ENCODE results near the gene TM9SF2. TPM values are rescaled to one million over a fixed set of nuclear protein-coding genes. Genes with fewer than 3 reads are reported as not detected.

The TM9SF2 gene
- total and polyA plus RNA-seq, 9 of the 15 experiments (the other 6 are each of a cell fraction or from before 2014, with no cell fraction given), result 23.3 to 83.2 (median 55.1) TPM

DNA sequence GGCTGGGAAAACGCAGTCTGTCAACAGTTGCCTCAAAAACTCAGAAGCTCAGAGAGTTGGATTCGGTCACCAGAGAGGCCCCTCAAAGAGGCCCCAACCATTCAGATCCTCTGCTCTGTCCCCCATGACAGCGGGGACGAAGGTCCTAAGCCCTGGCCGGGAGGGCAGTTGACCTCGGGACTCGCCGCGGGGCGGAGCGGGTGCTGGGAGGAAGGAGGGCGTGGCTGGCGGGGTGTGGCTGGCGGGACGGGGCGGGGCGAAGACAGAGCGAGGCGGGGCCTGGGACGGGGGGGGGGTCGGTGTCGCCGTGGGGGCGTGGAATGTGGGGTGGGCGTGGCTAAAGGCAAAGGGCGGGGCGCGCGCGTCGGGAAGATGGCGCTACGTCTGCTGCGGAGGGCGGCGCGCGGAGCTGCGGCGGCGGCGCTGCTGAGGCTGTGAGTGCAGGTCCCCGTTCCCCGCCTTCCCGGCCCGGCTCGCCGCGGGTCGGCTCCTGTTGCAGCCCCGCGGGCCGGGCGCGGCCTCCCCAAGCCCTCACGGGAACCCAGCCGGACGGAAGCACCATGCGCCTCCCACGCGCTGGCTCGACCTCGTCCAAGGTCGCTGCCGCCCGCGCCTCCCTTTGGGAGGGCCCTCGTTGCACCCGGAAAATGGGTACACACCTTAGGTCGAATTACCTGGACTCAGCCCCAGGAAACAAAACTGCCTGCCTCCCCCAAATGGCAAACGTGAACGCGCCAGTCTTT lies 105.2 kb downstream of the TM9SF2 start, which contains the start of gene CLYBL:
TSS of gene CLYBL (plus strand) at position 367 of the 743 bp plus-strand sequence.
- no TSS peak for BruUV-seq (replicated peaks)
- peak; percentile 6 for FAIRE-seq
- under 1% methylated on average over 23 of the region's 73 CpGs for WGBS (ENCODE audit: insufficient coverage, low coverage, missing lambda C conversion rate)
- TF ChIP-seq GTF2F1 (IDR thresholded peaks at IDR 0.05; ENCODE audit: low read depth, low read length) (no peak), NFE2L1 (tag; IDR thresholded peaks at IDR 0.05; ENCODE audit: borderline replicate concordance, low read depth) (no peak), NRF1 (conservative IDR thresholded peaks at IDR 0.05 in 1 of 2, IDR thresholded peaks at IDR 0.05 in 1 of 2) (peak in 1 of 2 experiments; percentile 40; a peak in 2 of 4 replicates), ZKSCAN8 (CRISPR knock-in tag; IDR thresholded peaks at IDR 0.05) (no peak), ZNF274 (IDR thresholded peaks at IDR 0.05; ENCODE audit: borderline replicate concordance, low read depth, low read length) (no peak), SUPT5H (IDR thresholded peaks at IDR 0.05) (peak; percentile 38; the same call in 1 of the 2 replicates), HMGN3 (IDR thresholded peaks at IDR 0.05; ENCODE audit: borderline replicate concordance, extremely low read depth, insufficient read length, low read depth, low read length) (peak; percentile 30), TEAD1 (CRISPR knock-in tag; IDR thresholded peaks at IDR 0.05) (0 out of 4 replicates have a peak, but pooled peaks of 1 of the 2 experiments have one; percentile 69), CCNT2 (IDR thresholded peaks at IDR 0.05; ENCODE audit: borderline replicate concordance, extremely low read depth, insufficient read length, low read depth, low read length) (peak; percentile 72), MYC (IDR thresholded peaks at IDR 0.05; ENCODE audit: low read depth, low read length) (peak; percentile 80), MYC (CRISPR knock-in tag; IDR thresholded peaks at IDR 0.05; ENCODE audit: borderline replicate concordance, low read depth) (no peak), ZEB2 (IDR thresholded peaks at IDR 0.05) (no peak), ZNF253 (CRISPR knock-in tag; conservative IDR thresholded peaks at IDR 0.05) (no peak), SP1 (CRISPR knock-in tag; IDR thresholded peaks at IDR 0.05) (0 out of 2 replicates have a peak, but pooled peaks have one; percentile 29), ATF7 (IDR thresholded peaks at IDR 0.05) (0 out of 2 replicates have a peak, but pooled peaks have one; percentile 25), CTBP1 (IDR thresholded peaks at IDR 0.05; ENCODE audit: borderline replicate concordance) (peak; percentile 55; the same call in 1 of the 2 replicates), EZH2 (IDR thresholded peaks at IDR 0.05; ENCODE audit: borderline replicate concordance, low read depth, low read length) (no peak), KDM5B (IDR thresholded peaks at IDR 0.05; ENCODE audit: insufficient replicate concordance, low read depth, low read length) (peak; percentile 67), HDAC2 (IDR thresholded peaks at IDR 0.05) (peak; percentile 33; the same call in 1 of the 2 replicates)
- TF ChIP-seq, protein P1, sequence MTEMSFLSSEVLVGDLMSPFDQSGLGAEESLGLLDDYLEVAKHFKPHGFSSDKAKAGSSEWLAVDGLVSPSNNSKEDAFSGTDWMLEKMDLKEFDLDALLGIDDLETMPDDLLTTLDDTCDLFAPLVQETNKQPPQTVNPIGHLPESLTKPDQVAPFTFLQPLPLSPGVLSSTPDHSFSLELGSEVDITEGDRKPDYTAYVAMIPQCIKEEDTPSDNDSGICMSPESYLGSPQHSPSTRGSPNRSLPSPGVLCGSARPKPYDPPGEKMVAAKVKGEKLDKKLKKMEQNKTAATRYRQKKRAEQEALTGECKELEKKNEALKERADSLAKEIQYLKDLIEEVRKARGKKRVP (CRISPR knock-in tag; IDR thresholded peaks at IDR 0.05), result no peak

More for the DNA sequence above, 105.2 kb downstream of the TM9SF2 start, which contains the start of gene CLYBL:
- Histone ChIP-seq H3K9me3 (replicated peaks; ENCODE audit: control insufficient read depth, insufficient read depth, low read depth, low read length) (no peaks in the 10 kb centered on the region), H4K20me1 (replicated peaks; ENCODE audit: control insufficient read depth, insufficient read depth, low read length) (no peaks in the 10 kb centered on the region), H3K4me2 (ENCODE audit: insufficient read depth, low read length) (peak within 1 kb of the TSS; percentile 87), H3K9ac (ENCODE audit: insufficient read depth in 1 of 2, low read depth in 2 of 2, low read length in 2 of 2) (peak within 1 kb of the TSS; percentile 80 to 96), H3K9me1 (ENCODE audit: control insufficient read depth, insufficient read depth, low read length) (no peaks in the 10 kb centered on the region), H3K27ac (ENCODE audit: extremely low read depth, low read depth, low read length) (peak within 1 kb of the TSS; percentile 94), H3K4me1 (replicated peaks in 1 of 2; ENCODE audit: control insufficient read depth in 2 of 2, insufficient read depth in 2 of 2, low read length in 2 of 2) (peaks cover 5 to 10% of the 10 kb centered on the region in 2 experiments; a peak in 2 of 5 replicates), H3K36me3 (ENCODE audit: control insufficient read depth, insufficient read depth, low read length) (no peaks in the 10 kb centered on the region), H3K79me2 (ENCODE audit: control insufficient read depth, insufficient read depth, low read length) (no peaks in the 10 kb centered on the region), H3K27me3 (ENCODE audit: control insufficient read depth in 2 of 2, insufficient read depth in 2 of 2, low read length in 2 of 2) (no peaks in the 10 kb centered on the region), H3K4me3 (peak within 1 kb of the TSS; percentile 73), H2AFZ (ENCODE audit: low read depth, low read length) (peak within 1 kb of the TSS; percentile 90)
- ChIA-PET POLR2A (interaction anchor here (0.6 to 1.6 kb wide), 3 partner anchors 9 to 1538 kb away, joined by 3 to 4 read pairs (median 3); no protein-coding TSS in a partner anchor), CTCF (ENCODE audit: low intra/inter-chr PET ratio) (no interaction called here)
- intact Hi-C loops (cut with micrococcal nuclease), result no loop called here
- in situ Hi-C loops (cut with MboI), result loop anchor here (10.0 kb wide), 1 partner anchor 152 kb away; no protein-coding TSS in a partner anchor
- DNase-seq (ENCODE audit: extremely low read depth in 1 of 4, low spot score in 3 of 4) (peak; percentile 81 to 96 (median 94)), ATAC-seq (peak; percentile 93)
